ENCODE measurements around the gene ENTPD1. TPM values are rescaled to one million over a fixed set of nuclear protein-coding genes. Genes with fewer than 3 reads are reported as not detected.

ENTPD1 gene
- total and polyA plus RNA-seq, 12 donors, result 4.5 to 35.2 (median 18.3) TPM

DNA sequence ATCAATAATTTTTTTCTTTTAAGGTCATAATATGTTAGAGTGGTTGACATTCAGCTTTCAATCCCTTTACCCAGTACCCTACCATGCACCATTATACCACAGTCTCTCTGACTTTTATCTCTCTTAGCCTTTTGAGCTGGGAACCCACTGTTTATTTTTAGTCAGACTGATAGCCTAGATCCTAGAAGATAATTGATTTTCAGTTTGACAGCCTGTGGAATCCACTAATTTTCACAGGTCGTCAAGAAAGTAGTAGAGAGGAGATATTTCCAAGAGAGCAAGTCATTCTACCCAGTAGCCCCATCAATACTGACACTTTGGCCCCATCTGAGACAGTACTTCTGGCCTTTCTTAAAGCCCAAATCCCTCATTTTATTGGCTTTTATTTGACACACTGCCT lies 84.7 kb downstream of the ENTPD1 start:
- no peak overlapping the region for H3K4me3 ChIP-seq
- peak overlapping the region in 1 of 5 donors; percentile 27 for H3K27ac ChIP-seq
- H3K36me3 ChIP-seq (replicated peaks in 1 of 2), result peaks cover 0 to 4% of the 10 kb centered on the region in 2 donors
- H3K27me3 ChIP-seq, result no peaks in the 10 kb centered on the region
- intact Hi-C loops (cut with DNase I), result loop anchor here (5.0 to 10.0 kb wide), 2 partner anchors 146 to 148 kb away; partner anchors contain the start of gene TCTN3 (in 2 of the 2)
- TF ChIP-seq, protein P1, sequence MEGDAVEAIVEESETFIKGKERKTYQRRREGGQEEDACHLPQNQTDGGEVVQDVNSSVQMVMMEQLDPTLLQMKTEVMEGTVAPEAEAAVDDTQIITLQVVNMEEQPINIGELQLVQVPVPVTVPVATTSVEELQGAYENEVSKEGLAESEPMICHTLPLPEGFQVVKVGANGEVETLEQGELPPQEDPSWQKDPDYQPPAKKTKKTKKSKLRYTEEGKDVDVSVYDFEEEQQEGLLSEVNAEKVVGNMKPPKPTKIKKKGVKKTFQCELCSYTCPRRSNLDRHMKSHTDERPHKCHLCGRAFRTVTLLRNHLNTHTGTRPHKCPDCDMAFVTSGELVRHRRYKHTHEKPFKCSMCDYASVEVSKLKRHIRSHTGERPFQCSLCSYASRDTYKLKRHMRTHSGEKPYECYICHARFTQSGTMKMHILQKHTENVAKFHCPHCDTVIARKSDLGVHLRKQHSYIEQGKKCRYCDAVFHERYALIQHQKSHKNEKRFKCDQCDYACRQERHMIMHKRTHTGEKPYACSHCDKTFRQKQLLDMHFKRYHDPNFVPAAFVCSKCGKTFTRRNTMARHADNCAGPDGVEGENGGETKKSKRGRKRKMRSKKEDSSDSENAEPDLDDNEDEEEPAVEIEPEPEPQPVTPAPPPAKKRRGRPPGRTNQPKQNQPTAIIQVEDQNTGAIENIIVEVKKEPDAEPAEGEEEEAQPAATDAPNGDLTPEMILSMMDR (IDR thresholded peaks at IDR 0.05), result no peak
- TF ChIP-seq POLR2A (IDR thresholded peaks at IDR 0.05), result no peak
- WGBS, 4 donors, result 24 to 63% (median 39%) methylated on average over 1 of the region's 1 CpG
- no peak for DNase-seq
- H3K9me3 ChIP-seq (replicated peaks in 1 of 3), result no peaks in the 10 kb centered on the region
- peaks cover 0 to 15% of the 10 kb centered on the region in 2 donors for H3K4me1 ChIP-seq (replicated peaks in 1 of 2)

DNA sequence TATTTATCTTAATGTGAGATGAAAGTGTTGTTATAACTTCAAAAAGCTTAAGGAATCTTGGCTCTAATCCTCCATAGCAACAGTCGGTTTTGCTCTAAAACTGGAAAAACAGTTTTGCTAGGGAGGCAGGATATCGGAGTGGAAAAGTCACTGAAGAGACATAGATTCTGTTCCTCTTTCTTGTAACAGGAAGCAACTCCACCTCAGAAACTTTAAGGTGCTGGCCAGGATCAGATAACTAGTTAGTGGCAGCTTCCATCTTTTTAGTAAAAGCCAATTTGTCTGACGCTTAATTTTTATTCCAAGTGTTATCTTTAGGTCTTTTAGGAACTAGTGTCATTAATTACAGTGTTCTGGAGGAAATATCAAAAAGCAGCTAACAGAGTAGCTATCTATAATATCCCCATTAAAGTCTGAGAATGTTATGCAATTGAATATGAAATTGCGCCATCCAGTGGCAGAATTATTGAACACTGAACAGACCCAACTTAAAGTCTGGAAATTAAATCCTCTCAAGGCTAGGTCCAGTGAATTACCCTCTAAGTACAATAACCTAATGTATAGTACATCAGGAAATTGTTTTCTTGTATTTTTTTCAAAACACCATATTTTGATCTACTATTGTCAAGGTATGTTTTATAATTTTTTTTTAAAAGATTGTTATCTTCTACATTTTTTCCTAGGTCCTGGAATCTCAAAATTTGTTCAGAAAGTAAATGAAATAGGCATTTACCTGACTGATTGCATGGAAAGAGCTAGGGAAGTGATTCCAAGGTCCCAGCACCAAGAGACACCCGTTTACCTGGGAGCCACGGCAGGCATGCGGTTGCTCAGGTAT lies 85.9 kb downstream of the ENTPD1 start:
- peaks cover 0 to 4% of the 10 kb centered on the region in 2 donors for H3K36me3 ChIP-seq (replicated peaks in 1 of 2)
- H3K27me3 ChIP-seq, result no peaks in the 10 kb centered on the region
- H3K9me3 ChIP-seq (replicated peaks in 1 of 3), result no peaks in the 10 kb centered on the region
- DNase-seq, result peak in 6 of 7 donors; percentile 20 to 70 (median 54)
- H3K27ac ChIP-seq, result peak overlapping the region in 2 of 5 donors; percentile 9 to 27
- no peak overlapping the region for H3K4me3 ChIP-seq
- peaks cover 0 to 15% of the 10 kb centered on the region in 2 donors for H3K4me1 ChIP-seq (replicated peaks in 1 of 2)
- no peak for TF ChIP-seq POLR2A (IDR thresholded peaks at IDR 0.05)
- TF ChIP-seq, protein P1 (IDR thresholded peaks at IDR 0.05), result peak; percentile 35 to 84 (median 75)
- intact Hi-C loops (cut with DNase I), result loop anchor here (5.0 to 10.0 kb wide), 2 partner anchors 147 to 150 kb away; partner anchors contain the start of gene TCTN3 (in 2 of the 2)
- WGBS, 4 donors, result 35 to 41% (median 36%) methylated on average over 7 of the region's 7 CpGs

DNA sequence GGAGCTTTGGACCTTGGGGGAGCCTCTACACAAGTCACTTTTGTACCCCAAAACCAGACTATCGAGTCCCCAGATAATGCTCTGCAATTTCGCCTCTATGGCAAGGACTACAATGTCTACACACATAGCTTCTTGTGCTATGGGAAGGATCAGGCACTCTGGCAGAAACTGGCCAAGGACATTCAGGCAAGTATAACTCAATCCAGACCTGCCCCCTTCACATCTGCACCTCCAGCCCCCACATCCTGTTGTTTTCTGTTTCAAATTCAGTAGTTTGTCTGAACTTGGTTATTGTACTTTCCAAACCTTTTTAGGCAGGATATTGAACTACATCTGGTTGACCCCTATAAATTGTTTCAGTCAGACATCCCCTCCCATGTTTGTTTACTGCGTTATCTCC lies 89.4 kb downstream of the ENTPD1 start:
- H3K27ac ChIP-seq, result no peak overlapping the region
- no peaks in the 10 kb centered on the region for H3K27me3 ChIP-seq
- peaks cover 0 to 15% of the 10 kb centered on the region in 2 donors for H3K4me1 ChIP-seq (replicated peaks in 1 of 2)
- 81 to 86% (median 81%) methylated on average over 3 of the region's 3 CpGs for WGBS, 4 donors
- no peak for DNase-seq
- H3K4me3 ChIP-seq, result no peak overlapping the region
- H3K36me3 ChIP-seq (replicated peaks in 1 of 2), result peaks cover 0 to 4% of the 10 kb centered on the region in 2 donors
- intact Hi-C loops (cut with DNase I), result loop anchor here in 1 of 2 donors (10.0 kb wide), 1 partner anchor 151 kb away; the partner anchor contains the start of gene TCTN3
- no peak for TF ChIP-seq POLR2A (IDR thresholded peaks at IDR 0.05)
- TF ChIP-seq, protein P1 (IDR thresholded peaks at IDR 0.05), result no peak
- H3K9me3 ChIP-seq (replicated peaks in 1 of 3), result no peaks in the 10 kb centered on the region

DNA sequence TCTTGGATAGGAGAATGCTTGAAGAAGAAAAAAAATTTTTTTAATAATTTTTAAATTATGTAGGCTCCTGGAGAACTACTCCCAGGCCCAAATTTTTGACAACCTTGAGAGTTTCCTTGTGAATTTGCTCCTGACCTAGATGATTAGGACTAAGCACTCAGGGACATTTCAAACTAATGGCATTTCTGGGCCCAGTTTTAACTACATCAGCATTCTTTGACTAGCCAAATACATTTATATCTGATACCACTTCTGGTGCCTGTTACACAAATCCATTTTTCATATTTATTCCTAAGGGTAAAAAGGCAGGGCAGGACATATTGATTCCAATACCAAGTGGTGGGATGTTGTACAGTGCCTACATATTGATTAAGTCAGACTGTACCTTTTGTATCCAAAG lies 91.0 kb downstream of the ENTPD1 start:
- intact Hi-C loops (cut with DNase I), result loop anchor here in 1 of 2 donors (10.0 kb wide), 1 partner anchor 152 kb away; the partner anchor contains the start of gene TCTN3

More for the DNA sequence above, 91.0 kb downstream of the ENTPD1 start:
- Histone ChIP-seq H3K4me1 (replicated peaks in 1 of 2) (peaks cover 0 to 4% of the 10 kb centered on the region in 2 donors), H3K36me3 (replicated peaks in 1 of 2) (peaks cover 0 to 4% of the 10 kb centered on the region in 2 donors), H3K27ac (no peak overlapping the region), H3K4me3 (no peak overlapping the region), H3K27me3 (no peaks in the 10 kb centered on the region), H3K9me3 (replicated peaks in 1 of 3) (no peaks in the 10 kb centered on the region)
- no peak for TF ChIP-seq POLR2A (IDR thresholded peaks at IDR 0.05)
- TF ChIP-seq, protein P1 (IDR thresholded peaks at IDR 0.05), result no peak
- no peak for DNase-seq

Data from adrenal gland (tissue), 12 donors.